Bone marrow (tissue), 2 donors: Measurements from ENCODE around the gene C17orf107.
"Not testable (repeated sequence)": the region's sequence is repeated elsewhere in the genome, so short reads cannot be mapped to it uniquely, and the experiment has no call there.

ENCODE experiments used
- DNase-seq, 2 donors: peaks; one replicate each; lab custom pipeline; 2025; lab: John Stamatoyannopoulos, UW

Gene C17orf107

GRCh38 chr17:4900231-4901107, 1.1 kb downstream of the C17orf107 start:
- DNase-seq = peak in 1 of 2 donors; percentile 39

GRCh38 chr17:4901108-4901647, 1.8 kb downstream of the C17orf107 start:
- no peak for DNase-seq

- peak in 1 of 2 donors; percentile 38 for DNase-seq
Measured at GRCh38 chr17:4901648-4902344, 2.5 kb downstream of the C17orf107 start.

- no peak for DNase-seq
Measured at GRCh38 chr17:4902540-4902939, 3.2 kb downstream of the C17orf107 start.

- peak; percentile 16 to 49 for DNase-seq
Measured at GRCh38 chr17:4903051-4903818, 3.9 kb downstream of the C17orf107 start, which contains the start of gene CHRNE. CHRNE (minus strand) TSS chr17:4903098; CDS start chr17:4903063, 35 bp downstream.

- not testable (repeated sequence) for DNase-seq
Measured at GRCh38 chr17:4906642-4907041, 7.3 kb downstream of the C17orf107 start.

- no peak for DNase-seq
Measured at GRCh38 chr17:4908301-4908700, 9.0 kb downstream of the C17orf107 start.

GRCh38 chr17:4908711-4909496, 9.6 kb downstream of the C17orf107 start:
- peak; percentile 57 to 85 for DNase-seq

- DNase-seq = no peak
Measured at GRCh38 chr17:4913994-4914393, 14.7 kb downstream of the C17orf107 start.

GRCh38 chr17:4914551-4914950, 15.2 kb downstream of the C17orf107 start:
- DNase-seq = not testable (repeated sequence)

- no peak for DNase-seq
Measured at GRCh38 chr17:4919511-4920047, 20.2 kb downstream of the C17orf107 start.

GRCh38 chr17:4920351-4921048, 21.2 kb downstream of the C17orf107 start:
- peak in 1 of 2 donors; percentile 14 for DNase-seq

GRCh38 chr17:4921320-4921719, 22.0 kb downstream of the C17orf107 start:
- no peak for DNase-seq

- not testable (repeated sequence) for DNase-seq
Measured at GRCh38 chr17:4926577-4927335, 27.4 kb downstream of the C17orf107 start.

- no peak for DNase-seq
Measured at GRCh38 chr17:4928881-4929280, 29.5 kb downstream of the C17orf107 start.

GRCh38 chr17:4931963-4932362, 32.6 kb downstream of the C17orf107 start, which contains the start of gene GP1BA:
GP1BA (plus strand) TSS chr17:4932277; CDS start chr17:4932605, 328 bp downstream.
- no peak for DNase-seq

- no peak for DNase-seq
Measured at GRCh38 chr17:4932756-4933155, 33.4 kb downstream of the C17orf107 start.

- no peak for DNase-seq
Measured at GRCh38 chr17:4933646-4934045, 34.3 kb downstream of the C17orf107 start.
